Cardiac muscle cell (in vitro differentiated cells and primary cell): ENCODE data around the gene GNAT1. TPM values are rescaled to one million over a fixed set of nuclear protein-coding genes. Genes with fewer than 3 reads are reported as not detected.

Experiments used
- DNase-seq, 2 donors: peaks; one replicate each; pipeline versions ENCODE4 v3.0.0 to v3.0.0-alpha.2; 2010 to 2017; ENCODE audit warnings: low read depth in 1 of 2, low spot score in 1 of 2
- H3K27ac ChIP-seq: fragments of 200-600 bp; sonication (generic); 2 replicates; pipeline ENCODE4 v1.5.1; 2016
- H3K27me3 ChIP-seq: fragments of 200-600 bp; sonication (generic); 2 replicates; pipeline ENCODE4 v1.6.0; 2016; ENCODE audit warnings: control low read depth
- H3K36me3 ChIP-seq: fragments of 200-600 bp; sonication (generic); 2 replicates; pipeline ENCODE4 v1.5.1; 2016; ENCODE audit warnings: control low read depth
- H3K4me1 ChIP-seq: fragments of 200-600 bp; sonication (generic); 2 replicates; pipeline ENCODE4 v1.8.1; 2017; ENCODE audit warnings: low read depth, mild to moderate bottlenecking, mixed run types
- H3K4me3 ChIP-seq: fragments of 200-600 bp; sonication (generic); 2 replicates; pipeline ENCODE4 v1.5.1; 2016; ENCODE audit warnings: mild to moderate bottlenecking
- H3K9me3 ChIP-seq: fragments of 200-600 bp; sonication (generic); 2 replicates; pipeline ENCODE4 v1.5.1; 2017; ENCODE audit warnings: low read depth, mild to moderate bottlenecking, control low read depth
- polyA plus RNA-seq: library from polyadenylated mRNA; unstranded; fragments of >200 nt; fragmentation: Nextera tagmentation; extraction: Ambion mirVana; gene quantifications from 2 replicates; pipeline ENCODE4 v1.2.1, GENCODE V29; 2016
- total RNA-seq: library from RNA; depleted of rRNA; stranded (reverse); fragments of >200 nt; gene quantifications from 2 replicates; pipeline ENCODE4 v1.2.3, GENCODE V29; 2016
- TF ChIP-seq, protein P1 (sequence below): IDR thresholded peaks from 2 replicates; pipeline ENCODE4 v1.5.1; 2012; ENCODE audit warnings: low read depth, mild to moderate bottlenecking, low read length

GNAT1 gene
- total and polyA plus RNA-seq, 2 experiments from 2014 or later = not detected

DNA sequence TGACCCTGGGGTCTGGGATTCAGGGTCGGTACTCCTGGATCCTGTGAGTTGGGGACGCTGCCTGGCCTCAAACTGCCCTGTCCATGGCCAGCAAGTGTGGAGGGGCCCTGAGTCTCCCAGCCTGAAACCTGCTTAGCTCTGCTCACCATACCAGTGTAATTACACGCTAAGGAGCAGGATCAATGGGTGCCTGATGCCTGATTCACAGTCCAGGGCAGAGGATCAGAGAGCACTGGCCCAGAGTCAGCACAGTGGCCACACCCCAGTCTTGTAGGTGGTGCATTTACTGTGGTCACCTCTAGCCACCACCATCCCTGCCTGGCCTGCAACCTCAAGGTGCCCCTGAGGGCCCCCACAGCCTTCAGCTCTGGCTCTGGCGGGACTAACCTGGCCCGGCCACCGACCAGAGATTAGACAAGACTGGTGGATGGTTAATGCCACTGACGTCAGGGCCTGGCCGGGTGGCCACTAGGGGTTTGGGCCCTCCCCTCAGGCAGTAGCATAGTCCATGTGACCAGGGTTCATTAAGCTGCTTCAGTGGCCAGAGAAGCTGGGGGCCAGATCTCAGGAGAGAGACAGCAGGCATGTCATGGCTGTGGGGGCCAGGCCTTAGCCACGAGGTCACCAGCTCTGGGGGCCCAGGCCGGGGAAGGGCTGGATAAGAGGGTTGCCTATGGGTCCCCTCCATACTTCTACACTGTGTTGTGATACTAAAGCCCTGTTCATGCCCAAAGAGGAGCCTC, 10.3 kb downstream of the GNAT1 start:
- peaks cover 8% of the 10 kb centered on the region for H3K27me3 ChIP-seq
- TF ChIP-seq, protein P1, sequence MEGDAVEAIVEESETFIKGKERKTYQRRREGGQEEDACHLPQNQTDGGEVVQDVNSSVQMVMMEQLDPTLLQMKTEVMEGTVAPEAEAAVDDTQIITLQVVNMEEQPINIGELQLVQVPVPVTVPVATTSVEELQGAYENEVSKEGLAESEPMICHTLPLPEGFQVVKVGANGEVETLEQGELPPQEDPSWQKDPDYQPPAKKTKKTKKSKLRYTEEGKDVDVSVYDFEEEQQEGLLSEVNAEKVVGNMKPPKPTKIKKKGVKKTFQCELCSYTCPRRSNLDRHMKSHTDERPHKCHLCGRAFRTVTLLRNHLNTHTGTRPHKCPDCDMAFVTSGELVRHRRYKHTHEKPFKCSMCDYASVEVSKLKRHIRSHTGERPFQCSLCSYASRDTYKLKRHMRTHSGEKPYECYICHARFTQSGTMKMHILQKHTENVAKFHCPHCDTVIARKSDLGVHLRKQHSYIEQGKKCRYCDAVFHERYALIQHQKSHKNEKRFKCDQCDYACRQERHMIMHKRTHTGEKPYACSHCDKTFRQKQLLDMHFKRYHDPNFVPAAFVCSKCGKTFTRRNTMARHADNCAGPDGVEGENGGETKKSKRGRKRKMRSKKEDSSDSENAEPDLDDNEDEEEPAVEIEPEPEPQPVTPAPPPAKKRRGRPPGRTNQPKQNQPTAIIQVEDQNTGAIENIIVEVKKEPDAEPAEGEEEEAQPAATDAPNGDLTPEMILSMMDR = no peak
- H3K4me3 ChIP-seq = no peak overlapping the region
- H3K27ac ChIP-seq = no peak overlapping the region
- H3K9me3 ChIP-seq = no peaks in the 10 kb centered on the region
- no peaks in the 10 kb centered on the region for H3K36me3 ChIP-seq
- no peak for DNase-seq
- peaks cover 16% of the 10 kb centered on the region for H3K4me1 ChIP-seq

DNA sequence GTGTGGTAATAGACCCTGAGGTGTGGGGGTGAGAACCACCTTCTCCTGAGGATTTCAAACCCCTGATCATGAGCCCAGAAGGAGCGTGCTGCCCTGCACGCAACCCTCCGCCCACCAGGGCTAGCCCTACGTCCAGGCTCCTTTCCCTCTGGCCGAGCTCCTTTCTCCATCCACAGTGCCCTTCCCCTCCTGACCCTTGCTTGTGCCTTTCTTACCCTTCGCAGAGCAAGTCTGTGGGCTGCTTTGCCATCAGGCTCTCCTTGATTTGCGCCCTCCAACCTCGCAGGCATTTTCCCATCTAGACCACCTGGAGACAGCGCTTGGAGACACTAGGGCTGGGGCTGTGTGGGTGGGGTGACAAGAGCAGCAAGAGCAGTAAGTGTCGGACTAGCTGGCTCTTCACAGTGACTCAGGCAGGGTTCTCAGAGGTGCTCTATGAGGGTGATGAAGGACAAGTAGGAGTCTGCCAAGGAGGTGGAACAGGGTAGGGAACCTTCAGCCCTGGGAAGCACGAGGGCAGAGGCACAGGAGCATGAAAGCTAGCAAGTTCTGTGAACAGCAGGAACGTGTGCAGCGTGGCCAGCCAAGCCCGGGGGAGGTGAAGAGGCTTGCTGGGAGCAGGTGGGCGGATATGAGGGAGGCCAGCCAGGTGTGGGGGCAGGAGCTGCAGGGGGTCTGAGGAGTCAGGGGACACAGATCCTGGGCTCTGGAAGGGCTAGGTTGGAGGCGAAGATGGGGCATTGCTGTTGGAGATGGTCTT, 11.1 kb downstream of the GNAT1 start:
- TF ChIP-seq, protein P1 = no peak
- no peaks in the 10 kb centered on the region for H3K36me3 ChIP-seq
- no peaks in the 10 kb centered on the region for H3K9me3 ChIP-seq
- no peak overlapping the region for H3K27ac ChIP-seq
- H3K4me1 ChIP-seq = peaks cover 16% of the 10 kb centered on the region
- no peak overlapping the region for H3K4me3 ChIP-seq
- peaks cover 8% of the 10 kb centered on the region for H3K27me3 ChIP-seq
- no peak for DNase-seq

DNA sequence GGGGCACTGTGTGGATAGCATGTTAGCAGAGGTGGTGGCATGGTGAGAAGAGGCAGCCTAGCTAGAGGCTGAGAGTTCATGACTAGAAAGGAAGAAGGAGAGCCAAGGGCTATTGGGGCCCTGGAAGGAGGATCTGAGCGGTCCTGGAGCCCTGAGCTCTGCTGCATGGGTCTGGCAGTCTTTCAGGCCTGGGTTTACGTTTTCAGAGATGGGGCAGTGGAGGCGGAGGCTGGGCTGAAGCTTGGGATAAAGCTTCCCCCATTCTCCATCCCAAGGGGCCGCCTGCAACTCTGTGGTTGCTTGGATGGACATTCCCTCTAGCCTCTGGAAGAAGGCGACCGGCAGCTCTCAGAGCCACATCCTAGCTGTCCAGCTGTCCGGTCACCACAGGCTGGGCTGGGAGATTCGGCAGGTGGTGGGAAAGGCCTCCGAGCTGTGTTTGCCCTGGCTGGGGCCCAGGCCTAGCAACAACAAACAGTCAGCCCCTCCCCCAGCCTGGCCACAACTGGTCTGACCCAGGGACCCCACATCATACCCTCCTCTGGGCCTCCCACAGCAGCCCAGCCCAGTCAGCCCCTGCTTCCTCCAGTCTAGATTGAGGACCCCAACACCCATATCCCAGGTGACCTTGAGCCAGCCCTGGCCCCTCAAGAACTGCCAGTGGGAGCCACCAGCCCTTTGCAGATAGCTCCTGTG, 11.9 kb downstream of the GNAT1 start:
- TF ChIP-seq, protein P1 = no peak
- Histone ChIP-seq H3K4me1 (peaks cover 16% of the 10 kb centered on the region), H3K4me3 (no peak overlapping the region), H3K27me3 (peaks cover 8% of the 10 kb centered on the region), H3K27ac (no peak overlapping the region), H3K36me3 (no peaks in the 10 kb centered on the region), H3K9me3 (no peaks in the 10 kb centered on the region)
- DNase-seq = no peak

DNA sequence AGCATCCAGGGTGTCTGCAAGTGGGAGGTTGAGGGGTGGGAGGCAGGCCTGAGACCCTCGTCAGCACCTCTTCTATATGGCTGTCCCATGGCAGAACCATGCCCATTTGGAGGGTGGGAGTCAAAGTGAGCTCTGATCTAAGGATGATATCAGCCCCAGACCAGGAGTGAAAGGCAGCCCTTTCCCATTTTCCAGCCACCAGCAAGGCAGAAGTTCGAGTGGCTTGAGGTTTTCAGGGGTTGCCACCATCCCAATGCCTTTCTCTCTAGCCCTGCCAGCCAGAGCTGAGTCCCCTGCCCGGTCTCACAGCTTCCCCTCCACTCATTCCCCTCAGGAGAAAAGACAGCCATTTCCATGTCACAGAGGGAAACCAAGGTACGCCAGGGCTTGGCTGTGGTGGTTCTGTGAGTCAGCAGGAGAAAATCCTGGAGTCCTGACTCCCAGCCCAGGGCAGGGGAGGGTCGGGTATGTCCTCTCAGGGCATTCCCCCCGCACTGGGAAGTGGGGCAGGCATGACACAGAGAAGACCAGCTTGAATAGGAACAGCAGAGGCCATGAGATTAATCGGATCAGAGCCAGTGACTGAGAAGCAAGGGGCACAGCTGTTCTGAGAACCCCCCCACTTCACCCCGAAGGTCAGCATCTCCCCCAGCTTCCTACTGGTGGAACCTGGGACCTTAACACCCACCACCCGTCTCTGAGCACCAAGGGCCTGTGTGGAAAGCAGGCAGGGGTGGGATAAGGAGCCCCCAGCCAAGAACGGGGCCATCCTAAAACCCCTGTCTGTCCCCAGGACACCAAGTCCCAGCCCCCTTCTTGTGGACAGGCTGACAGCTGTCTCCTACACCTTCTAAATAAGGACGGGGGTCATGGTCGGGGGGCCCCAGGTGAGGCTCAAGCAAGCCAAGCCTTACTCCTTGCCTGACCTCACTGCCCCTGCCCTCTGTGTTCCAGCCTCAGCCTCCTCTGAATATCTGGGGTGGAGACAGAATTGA, 12.7 kb downstream of the GNAT1 start:
- TF ChIP-seq, protein P1 = no peak
- Histone ChIP-seq H3K4me1 (peaks cover 16% of the 10 kb centered on the region), H3K36me3 (no peaks in the 10 kb centered on the region), H3K4me3 (no peak overlapping the region), H3K27ac (no peak overlapping the region), H3K9me3 (no peaks in the 10 kb centered on the region), H3K27me3 (peaks cover 8% of the 10 kb centered on the region)
- no peak for DNase-seq
